Esophagus (tissue), 2 donors: ENCODE results near the gene NPR1. TPM values are rescaled to one million over a fixed set of nuclear protein-coding genes. Genes with fewer than 3 reads are reported as not detected.

Experiments used
- H3K27ac ChIP-seq, 2 donors: one replicate each; pipeline ENCODE4 v1.5.1; 2013; ENCODE audit warnings: low read depth in 2 of 2, mild to moderate bottlenecking in 2 of 2, inconsistent platforms in 1 of 2, low read length in 1 of 2, moderate library complexity in 1 of 2
- H3K27me3 ChIP-seq, 2 donors: one replicate each; pipeline ENCODE4 v1.6.1; 2013; ENCODE audit warnings: low read length in 2 of 2, control low read depth in 1 of 2, mild to moderate bottlenecking in 1 of 2; ENCODE audit not compliant: insufficient read depth in 2 of 2, control insufficient read depth in 1 of 2
- H3K36me3 ChIP-seq, 2 donors: one replicate each; pipeline ENCODE4 v1.6.1; 2013; ENCODE audit warnings: low read length in 1 of 2; ENCODE audit not compliant: control insufficient read depth in 2 of 2, insufficient read depth in 2 of 2
- H3K4me1 ChIP-seq, 2 donors: one replicate each; pipeline ENCODE4 v1.6.1; 2013; ENCODE audit warnings: low read length in 1 of 2; ENCODE audit not compliant: control insufficient read depth in 2 of 2, insufficient read depth in 2 of 2
- H3K4me3 ChIP-seq, 2 donors: one replicate each; pipeline ENCODE4 v1.5.1; 2013; ENCODE audit warnings: low read length in 2 of 2, mild to moderate bottlenecking in 2 of 2, low read depth in 1 of 2, moderate library complexity in 1 of 2
- H3K9me3 ChIP-seq, 2 donors: one replicate each; pipeline ENCODE4 v1.6.1; 2013; ENCODE audit warnings: mild to moderate bottlenecking in 2 of 2, low read depth in 1 of 2, low read length in 1 of 2, moderate library complexity in 1 of 2; ENCODE audit not compliant: control insufficient read depth in 2 of 2, insufficient read depth in 1 of 2
- WGBS, 2 donors: extraction: QIAGEN DNeasy Blood & Tissue Kit; methylation state at CpG; one replicate each; pipeline ENCODE4 v1.1.7; 2013; 5-methylcytosine and 5-hydroxymethylcytosine counted together
- polyA plus RNA-seq, 2 donors: library from polyadenylated mRNA; stranded (reverse); fragments of 200-250 nt; gene quantifications; one replicate each; pipeline ENCODE4 v1.2.3, GENCODE V29; 2013
- donor health status: healthy with polysubstance abuse.
- donor health status: Bipolar disorder and iron deficiency.

NPR1 gene
- polyA plus RNA-seq, 2 donors, result 2.2 to 3.6 TPM

DNA sequence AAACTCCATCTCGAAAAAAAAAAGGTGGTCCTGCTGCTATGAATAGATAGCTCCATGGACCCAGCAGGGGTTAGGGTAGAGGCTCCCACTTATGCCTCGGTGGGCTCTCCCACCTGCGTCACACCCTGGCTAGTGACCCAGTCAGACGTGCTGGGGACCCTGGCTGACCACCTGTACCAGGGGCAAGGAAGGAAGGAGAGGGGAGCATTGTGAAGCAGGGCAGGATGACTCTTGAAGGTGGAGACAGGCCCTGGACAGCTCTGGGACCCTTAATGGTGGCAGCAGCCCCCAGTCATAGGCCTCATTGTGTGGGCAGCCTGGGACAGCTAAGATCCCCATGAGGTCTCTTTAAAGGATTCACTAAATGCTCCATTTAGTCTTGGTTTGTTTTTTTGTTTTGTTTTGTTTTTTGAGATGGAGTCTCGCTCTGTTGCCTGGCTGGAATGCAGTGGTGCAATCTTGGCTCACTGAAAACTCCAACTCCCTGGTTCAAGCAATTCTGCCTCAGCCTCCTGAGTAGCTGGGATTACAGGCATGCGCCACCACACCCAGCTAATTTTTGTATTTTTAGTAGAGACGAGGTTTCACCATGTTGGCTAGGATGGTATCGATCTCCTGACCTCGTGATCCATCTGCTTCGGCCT is 30.4 kb upstream of the NPR1 start:
- peaks cover 6% of the 10 kb centered on the region in 2 donors for H3K4me1 ChIP-seq
- WGBS, 2 donors, result 81 to 82% methylated on average over 10 of the region's 10 CpGs

GRCh38 chr1:153649137-153649862 is 29.2 kb upstream of the NPR1 start:
- peaks cover 6% of the 10 kb centered on the region in 2 donors for H3K4me1 ChIP-seq
- 39 to 55% methylated on average over 3 of the region's 3 CpGs for WGBS, 2 donors

More for the DNA sequence above, 30.4 kb upstream of the NPR1 start:
- H3K36me3 ChIP-seq, result peaks cover 5 to 7% of the 10 kb centered on the region in 2 donors
- no peaks in the 10 kb centered on the region for H3K27me3 ChIP-seq
- H3K4me3 ChIP-seq, result no peak overlapping the region
- H3K27ac ChIP-seq, result no peak overlapping the region
- H3K9me3 ChIP-seq, result no peaks in the 10 kb centered on the region

DNA sequence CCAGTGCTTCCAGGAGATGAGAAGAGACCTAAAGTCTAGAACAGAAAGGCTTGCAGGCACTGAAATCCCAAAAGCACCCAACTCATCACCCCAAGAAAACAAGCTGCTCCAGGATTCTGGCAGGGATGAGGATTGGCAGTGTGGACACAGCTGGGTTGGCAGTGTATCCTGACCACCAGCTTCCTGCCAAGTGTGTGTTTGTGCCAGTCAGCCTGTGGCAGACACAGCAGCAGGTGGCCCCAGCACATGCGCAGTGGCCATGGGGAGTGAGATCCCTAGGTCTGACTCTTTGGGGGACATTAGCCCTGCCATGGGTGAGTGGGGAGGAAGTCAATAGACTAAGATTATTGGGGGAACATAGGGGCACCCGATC is 28.6 kb upstream of the NPR1 start:
- no peak overlapping the region for H3K27ac ChIP-seq
- H3K4me1 ChIP-seq, result peaks cover 6% of the 10 kb centered on the region in 2 donors
- no peaks in the 10 kb centered on the region for H3K27me3 ChIP-seq
- peaks cover 4 to 5% of the 10 kb centered on the region in 2 donors for H3K36me3 ChIP-seq
- H3K9me3 ChIP-seq, result no peaks in the 10 kb centered on the region
- 73 to 76% methylated on average over 2 of the region's 2 CpGs for WGBS, 2 donors
- H3K4me3 ChIP-seq, result no peak overlapping the region

More at GRCh38 chr1:153649137-153649862, 29.2 kb upstream of the NPR1 start:
- no peaks in the 10 kb centered on the region for H3K27me3 ChIP-seq
- H3K4me3 ChIP-seq, result no peak overlapping the region
- H3K36me3 ChIP-seq, result peaks cover 5% of the 10 kb centered on the region in 2 donors
- peak overlapping the region in 1 of 2 donors; percentile 26 for H3K27ac ChIP-seq
- H3K9me3 ChIP-seq, result no peaks in the 10 kb centered on the region

- no peaks in the 10 kb centered on the region for H3K27me3 ChIP-seq
- H3K9me3 ChIP-seq, result no peaks in the 10 kb centered on the region
- no peaks in the 10 kb centered on the region for H3K36me3 ChIP-seq
- WGBS, 2 donors, result 67 to 71% methylated on average over 1 of the region's 1 CpG
- no peak overlapping the region for H3K4me3 ChIP-seq
- no peak overlapping the region for H3K27ac ChIP-seq
- peaks cover 6% of the 10 kb centered on the region in 2 donors for H3K4me1 ChIP-seq
Measured at GRCh38 chr1:153651771-153652170, 26.7 kb upstream of the NPR1 start.

GRCh38 chr1:153652805-153653500 is 25.5 kb upstream of the NPR1 start:
- 40 to 54% methylated on average over 3 of the region's 3 CpGs for WGBS, 2 donors
- H3K4me3 ChIP-seq, result no peak overlapping the region
- H3K27ac ChIP-seq, result peak overlapping the region; percentile 34 to 48
- no peaks in the 10 kb centered on the region for H3K9me3 ChIP-seq
- H3K4me1 ChIP-seq, result peaks cover 2 to 5% of the 10 kb centered on the region in 2 donors
- H3K36me3 ChIP-seq, result no peaks in the 10 kb centered on the region
- H3K27me3 ChIP-seq, result no peaks in the 10 kb centered on the region

GRCh38 chr1:153655333-153655732 is 23.2 kb upstream of the NPR1 start:
- Histone ChIP-seq H3K4me1 (peaks cover 0 to 2% of the 10 kb centered on the region in 2 donors), H3K27me3 (no peaks in the 10 kb centered on the region), H3K27ac (no peak overlapping the region), H3K4me3 (no peak overlapping the region), H3K9me3 (no peaks in the 10 kb centered on the region), H3K36me3 (no peaks in the 10 kb centered on the region)
- 73 to 88% methylated on average over 3 of the region's 3 CpGs for WGBS, 2 donors

DNA sequence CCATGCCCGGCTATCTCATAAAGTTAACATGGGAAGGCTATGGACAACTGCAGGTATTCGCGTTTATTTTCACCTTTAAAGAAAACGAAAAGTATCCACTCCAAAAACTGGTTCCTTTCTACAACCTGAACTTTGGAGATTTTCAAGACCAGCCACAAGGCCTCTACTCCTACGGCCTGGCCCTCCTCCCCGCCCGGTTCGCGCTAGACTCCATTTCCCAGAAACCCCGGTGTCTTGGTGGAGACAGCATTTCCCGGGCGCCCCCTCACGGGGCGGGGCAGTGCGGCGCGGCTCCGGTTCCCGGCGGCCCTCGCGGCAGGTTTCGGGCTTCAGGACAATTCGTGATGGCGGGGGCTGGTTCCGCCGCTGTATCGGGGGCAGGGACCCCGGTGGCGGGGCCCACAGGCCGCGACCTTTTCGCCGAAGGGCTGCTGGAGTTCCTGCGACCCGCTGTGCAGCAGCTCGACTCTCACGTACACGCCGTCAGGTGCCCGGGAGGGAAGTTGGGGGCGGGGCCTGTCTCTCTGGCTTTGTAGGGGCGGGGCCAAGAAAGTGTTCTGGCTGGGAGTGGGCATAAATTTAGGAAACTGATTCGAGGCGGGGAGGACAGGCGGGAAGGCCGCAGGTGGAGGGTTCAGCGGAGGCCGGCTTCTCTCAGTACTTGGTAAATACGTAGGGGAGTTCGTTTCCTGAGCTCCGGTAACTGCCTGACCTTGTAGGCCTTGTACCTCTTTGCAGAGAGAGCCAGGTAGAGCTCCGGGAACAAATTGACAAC is 19.9 kb upstream of the NPR1 start, which contains the start of gene SNAPIN:
Gene SNAPIN (plus strand): TSS at position 304 of the 775 bp plus-strand sequence. CDS start 41 bp downstream, at position 345.
- H3K9me3 ChIP-seq, result no peaks in the 10 kb centered on the region
- peaks cover 0 to 2% of the 10 kb centered on the region in 2 donors for H3K4me1 ChIP-seq
- peak within 1 kb of the TSS; percentile 93 to 95 for H3K27ac ChIP-seq
- peaks cover 7 to 8% of the 10 kb centered on the region in 2 donors for H3K36me3 ChIP-seq
- 2 to 3% methylated on average over 53 of the region's 53 CpGs for whole genome bisulfite sequencing, 2 donors
- H3K27me3 ChIP-seq, result no peaks in the 10 kb centered on the region
- H3K4me3 ChIP-seq, result peak within 1 kb of the TSS; percentile 76 to 92

DNA sequence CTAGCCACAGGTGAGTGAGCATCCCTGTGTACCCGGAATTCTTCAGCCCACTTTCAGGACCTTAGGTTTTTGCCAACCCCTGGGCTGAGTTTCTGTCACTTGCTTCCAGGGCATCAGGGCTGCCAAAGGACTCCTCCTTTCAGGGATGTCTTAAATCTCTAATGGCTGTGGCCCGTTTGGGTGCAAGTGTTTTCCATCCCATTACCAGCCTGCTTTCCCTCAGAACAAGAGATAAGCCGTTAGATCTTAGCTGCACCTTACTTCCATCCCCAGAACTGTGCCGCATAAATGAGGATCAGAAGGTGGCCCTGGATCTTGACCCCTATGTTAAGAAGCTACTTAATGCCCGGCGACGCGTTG is 19.3 kb upstream of the NPR1 start:
- Histone ChIP-seq H3K4me1 (peaks cover 0 to 2% of the 10 kb centered on the region in 2 donors), H3K9me3 (no peaks in the 10 kb centered on the region), H3K27ac (peak overlapping the region; percentile 93 to 95), H3K27me3 (no peaks in the 10 kb centered on the region), H3K4me3 (peak overlapping the region; percentile 76 to 92), H3K36me3 (peaks cover 8 to 10% of the 10 kb centered on the region in 2 donors)
- 28 to 30% methylated on average over 8 of the region's 8 CpGs for WGBS, 2 donors

- 72 to 73% methylated on average over 9 of the region's 9 CpGs for WGBS, 2 donors
- peaks cover 11 to 15% of the 10 kb centered on the region in 2 donors for H3K36me3 ChIP-seq
- peak overlapping the region in 1 of 2 donors; percentile 92 for H3K4me3 ChIP-seq
- H3K9me3 ChIP-seq, result no peaks in the 10 kb centered on the region
- no peaks in the 10 kb centered on the region for H3K27me3 ChIP-seq
- peaks cover 0 to 2% of the 10 kb centered on the region in 2 donors for H3K4me1 ChIP-seq
- H3K27ac ChIP-seq, result no peak overlapping the region
Measured at GRCh38 chr1:153659656-153660055, 18.8 kb upstream of the NPR1 start.
